ENCODE data around the gene HAS3. TPM values are rescaled to one million over a fixed set of nuclear protein-coding genes. Genes with fewer than 3 reads are reported as not detected.
"Not testable (repeated sequence)": the region's sequence is repeated elsewhere in the genome, so short reads cannot be mapped to it uniquely, and the experiment has no call there.

HAS3 gene
- total RNA-seq, 1 donor from 2014 or later: 58.9 TPM

- DNase-seq (ENCODE audit: low spot score): no peak
Measured at GRCh38 chr16:69116256-69116875, 10.9 kb downstream of the HAS3 start.

GRCh38 chr16:69116906-69117305 is 11.5 kb downstream of the HAS3 start:
- no peak for DNase-seq (ENCODE audit: low spot score)

- no peak for DNase-seq (ENCODE audit: low spot score)
Measured at GRCh38 chr16:69118468-69118867, 13.0 kb downstream of the HAS3 start.

GRCh38 chr16:69118994-69119393 is 13.5 kb downstream of the HAS3 start:
- DNase-seq (ENCODE audit: low spot score): no peak

GRCh38 chr16:69119536-69119935 is 14.1 kb downstream of the HAS3 start:
- DNase-seq (ENCODE audit: low spot score): no peak

- no peak for DNase-seq (ENCODE audit: low spot score)
Measured at GRCh38 chr16:69120096-69120664, 14.7 kb downstream of the HAS3 start.

- DNase-seq (ENCODE audit: low spot score): no peak
Measured at GRCh38 chr16:69123910-69124309, 18.5 kb downstream of the HAS3 start.

GRCh38 chr16:69124406-69124805 is 19.0 kb downstream of the HAS3 start:
- DNase-seq (ENCODE audit: low spot score): not testable (repeated sequence)

GRCh38 chr16:69124961-69125360 is 19.5 kb downstream of the HAS3 start:
- not testable (repeated sequence) for DNase-seq (ENCODE audit: low spot score)

GRCh38 chr16:69126221-69126620 is 20.8 kb downstream of the HAS3 start:
- DNase-seq (ENCODE audit: low spot score): no peak

- not testable (repeated sequence) for DNase-seq (ENCODE audit: low spot score)
Measured at GRCh38 chr16:69126801-69127200, 21.3 kb downstream of the HAS3 start.

- no peak for DNase-seq (ENCODE audit: low spot score)
Measured at GRCh38 chr16:69127966-69128510, 22.6 kb downstream of the HAS3 start.

- DNase-seq (ENCODE audit: low spot score): no peak
Measured at GRCh38 chr16:69130461-69130860, 25.0 kb downstream of the HAS3 start.

GRCh38 chr16:69131167-69131838 is 25.9 kb downstream of the HAS3 start:
- no peak for DNase-seq (ENCODE audit: low spot score)

- DNase-seq (ENCODE audit: low spot score): peak; percentile 88
Measured at GRCh38 chr16:69131839-69132423, 26.5 kb downstream of the HAS3 start.

GRCh38 chr16:69132424-69133252 is 27.2 kb downstream of the HAS3 start, which contains the start of the genes CHTF8 and UTP4:
CHTF8 (minus strand) TSS chr16:69132588; CDS start chr16:69121458, 11,130 bp downstream.
UTP4 (plus strand) TSS chr16:69132649; CDS start chr16:69133460, 811 bp downstream.
- peak; percentile 89 for DNase-seq (ENCODE audit: low spot score)

- DNase-seq (ENCODE audit: low spot score): no peak
Measured at GRCh38 chr16:69133373-69133954, 28.0 kb downstream of the HAS3 start.

GRCh38 chr16:69138608-69139007 is 33.2 kb downstream of the HAS3 start:
- no peak for DNase-seq (ENCODE audit: low spot score)

- DNase-seq (ENCODE audit: low spot score): not testable (repeated sequence)
Measured at GRCh38 chr16:69139464-69139863, 34.0 kb downstream of the HAS3 start.

- no peak for DNase-seq (ENCODE audit: low spot score)
Measured at GRCh38 chr16:69141014-69141413, 35.6 kb downstream of the HAS3 start.

- DNase-seq (ENCODE audit: low spot score): no peak
Measured at GRCh38 chr16:69141936-69142335, 36.5 kb downstream of the HAS3 start.
